Fibroblast of skin of back (primary cell): ENCODE data around the gene MRM3. TPM values are rescaled to one million over a fixed set of nuclear protein-coding genes. Genes with fewer than 3 reads are reported as not detected.
"Not testable (repeated sequence)": the region's sequence is repeated elsewhere in the genome, so short reads cannot be mapped to it uniquely, and the experiment has no call there.

Experiments used
- DNase-seq: peaks from one replicate; pipeline ENCODE4 v3.0.0-alpha.2; 2013
- polyA plus RNA-seq, 2 experiments: library from polyadenylated mRNA; unstranded; fragments of 120-200 nt; gene quantifications; one replicate each; pipeline ENCODE4 v1.2.1, GENCODE V29; 2013; ENCODE audit not compliant: insufficient read length in 2 of 2

The MRM3 gene
- 11.9 TPM for polyA plus RNA-seq (2013, experiment 1 of 2; ENCODE audit: insufficient read length)
- 6.8 TPM for polyA plus RNA-seq (2013, experiment 2 of 2; ENCODE audit: insufficient read length)

GRCh38 chr17:781805-782731, at the start of gene MRM3, which contains the start of gene GLOD4:
Gene MRM3 (plus strand): TSS chr17:782353. CDS start chr17:782379, 26 bp downstream.
Gene GLOD4 (minus strand): TSS chr17:782280. CDS start chr17:782255, 25 bp downstream.
- DNase-seq = peak; percentile 86

GRCh38 chr17:732902-733720, 49.0 kb upstream of the MRM3 start:
- peak; percentile 53 for DNase-seq

GRCh38 chr17:733743-734142, 48.4 kb upstream of the MRM3 start:
- no peak for DNase-seq

DNA sequence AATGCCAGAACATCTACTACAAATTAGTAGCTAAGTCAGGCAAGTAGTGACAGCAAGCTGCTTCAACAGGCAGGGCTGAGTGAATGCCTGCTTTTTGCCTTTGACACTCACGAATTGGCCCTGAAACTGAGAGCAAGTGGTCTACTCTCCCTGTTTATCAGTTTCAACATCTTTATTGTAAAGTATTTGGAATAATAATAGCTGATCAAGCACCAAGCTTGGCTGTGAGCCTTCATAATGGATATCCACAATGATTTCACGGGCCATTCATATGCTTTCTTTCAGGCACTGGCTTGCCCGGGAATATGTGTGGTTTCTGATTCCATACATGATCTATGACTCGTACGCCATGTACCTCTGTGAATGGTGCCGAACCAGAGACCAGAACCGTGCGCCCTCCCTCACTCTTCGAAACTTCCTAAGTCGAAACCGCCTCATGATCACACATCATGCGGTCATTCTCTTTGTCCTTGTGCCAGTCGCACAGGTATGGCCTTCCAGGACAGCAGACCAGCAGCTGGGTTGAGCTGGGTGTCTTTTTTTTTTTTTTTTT, 44.5 kb upstream of the MRM3 start:
- DNase-seq = no peak

- DNase-seq = no peak
Measured at GRCh38 chr17:740240-741017, 41.7 kb upstream of the MRM3 start.

GRCh38 chr17:742147-742793, 39.9 kb upstream of the MRM3 start:
- DNase-seq = no peak

DNA sequence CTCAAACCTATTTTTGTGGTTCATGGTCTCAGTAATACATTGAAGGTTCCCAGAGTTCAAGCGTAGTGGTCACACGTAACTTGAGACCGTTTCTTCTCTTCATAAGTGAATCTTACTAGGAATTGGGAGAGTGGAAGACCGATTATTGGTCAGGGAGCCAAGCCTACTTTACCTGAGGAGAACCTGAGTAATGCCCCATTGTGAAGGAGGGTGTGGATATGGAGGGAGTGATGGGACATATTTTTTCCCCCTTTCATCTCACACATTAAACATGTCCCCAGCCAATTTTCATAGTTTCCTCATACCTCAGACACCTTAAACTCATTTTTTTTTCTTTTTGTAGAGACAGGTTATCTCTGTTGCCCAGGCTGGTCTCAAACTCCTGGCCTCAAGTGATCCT, 39.0 kb upstream of the MRM3 start:
- DNase-seq = no peak

DNA sequence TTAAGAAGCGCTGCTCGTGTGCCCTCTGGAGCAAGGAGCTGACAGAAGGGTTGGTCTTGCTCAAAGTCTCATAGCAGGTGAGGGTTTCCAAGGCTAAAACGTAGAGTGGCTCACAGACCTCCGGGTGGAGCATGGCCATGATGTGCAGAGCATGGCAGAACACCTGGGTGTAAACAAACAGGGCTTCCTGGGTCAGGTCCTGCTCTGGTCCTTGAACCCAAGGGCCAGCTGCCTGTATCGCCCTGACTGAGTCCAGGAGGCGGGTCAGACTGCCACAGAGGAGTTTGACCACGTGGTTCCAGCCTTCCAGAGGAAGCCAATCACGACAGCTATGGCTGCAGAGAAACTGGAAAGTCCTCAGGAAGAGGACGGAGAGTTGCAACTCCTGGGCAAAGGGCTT, 37.2 kb upstream of the MRM3 start:
- no peak for DNase-seq

GRCh38 chr17:745406-745805, 36.7 kb upstream of the MRM3 start:
- no peak for DNase-seq

GRCh38 chr17:746181-746580, 36.0 kb upstream of the MRM3 start:
- no peak for DNase-seq

GRCh38 chr17:746783-747629, 35.1 kb upstream of the MRM3 start:
- DNase-seq = no peak

DNA sequence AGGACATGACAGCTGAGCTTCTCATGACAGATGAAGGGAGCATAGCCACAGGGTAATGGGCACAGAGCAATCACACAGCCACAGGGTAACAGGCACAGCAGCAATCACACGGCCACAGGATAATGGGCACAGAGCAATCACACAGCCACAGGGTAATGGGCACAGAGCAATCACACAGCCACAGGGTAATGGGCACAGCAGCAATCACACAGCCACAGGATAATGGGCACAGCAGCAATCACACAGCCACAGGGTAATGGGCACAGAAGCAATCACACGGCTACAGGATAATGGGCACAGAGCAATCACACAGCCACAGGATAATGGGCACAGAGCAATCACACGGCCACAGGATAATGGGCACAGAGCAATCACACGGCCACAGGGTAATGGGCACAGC, 33.5 kb upstream of the MRM3 start:
- not testable (repeated sequence) for DNase-seq

DNA sequence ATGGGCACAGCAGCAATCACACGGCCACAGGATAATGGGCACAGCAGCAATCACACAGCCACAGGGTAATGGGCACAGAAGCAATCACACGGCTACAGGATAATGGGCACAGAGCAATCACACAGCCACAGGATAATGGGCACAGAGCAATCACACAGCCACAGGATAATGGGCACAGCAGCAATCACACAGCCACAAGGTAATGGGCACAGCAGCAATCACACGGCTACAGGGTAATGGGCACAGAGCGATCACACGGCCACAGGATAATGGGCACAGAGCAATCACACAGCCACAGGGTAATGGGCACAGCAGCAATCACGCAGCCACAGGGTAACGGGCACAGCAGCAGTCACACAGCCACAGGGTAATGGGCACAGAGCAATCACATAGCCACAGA, 32.8 kb upstream of the MRM3 start:
- not testable (repeated sequence) for DNase-seq

- DNase-seq = peak; percentile 9
Measured at GRCh38 chr17:750431-751037, 31.6 kb upstream of the MRM3 start.

- peak; percentile 36 for DNase-seq
Measured at GRCh38 chr17:751269-752001, 30.7 kb upstream of the MRM3 start.

DNA sequence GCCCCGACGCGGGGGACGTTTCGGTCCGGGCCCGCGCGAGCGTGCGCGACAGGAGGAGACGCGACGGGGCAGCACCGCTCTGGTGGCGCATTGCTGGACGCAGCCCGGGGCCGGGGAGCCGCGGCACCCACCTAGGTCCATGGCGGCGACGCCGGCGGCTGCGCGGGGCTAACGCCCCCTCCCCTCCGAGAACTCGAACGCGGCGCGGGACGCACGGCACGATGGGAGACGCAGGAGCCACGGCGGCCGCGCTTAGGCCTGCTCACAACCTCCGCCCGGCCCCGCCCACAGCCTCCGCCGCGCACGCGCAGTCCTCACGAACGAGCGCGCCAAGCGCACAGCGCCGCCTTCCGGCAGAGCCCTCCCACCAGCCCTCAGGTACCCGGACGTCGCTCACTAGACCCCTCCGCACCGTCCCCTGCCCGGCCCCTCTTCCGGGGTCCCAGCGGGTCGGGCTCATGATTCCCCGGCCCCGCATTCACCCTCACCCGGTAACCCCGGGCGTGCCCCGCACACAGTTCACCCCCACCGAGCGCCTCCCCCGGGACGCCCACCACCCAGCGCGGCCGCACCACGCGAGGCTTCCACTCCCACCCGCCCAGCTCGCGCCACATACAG, 30.0 kb upstream of the MRM3 start, which contains the start of gene GEMIN4:
Gene GEMIN4, minus strand, starts transcription at position 263 of the 618 bp plus-strand sequence. Its CDS starts 122 bp downstream, at position 141.
- peak; percentile 83 for DNase-seq

DNA sequence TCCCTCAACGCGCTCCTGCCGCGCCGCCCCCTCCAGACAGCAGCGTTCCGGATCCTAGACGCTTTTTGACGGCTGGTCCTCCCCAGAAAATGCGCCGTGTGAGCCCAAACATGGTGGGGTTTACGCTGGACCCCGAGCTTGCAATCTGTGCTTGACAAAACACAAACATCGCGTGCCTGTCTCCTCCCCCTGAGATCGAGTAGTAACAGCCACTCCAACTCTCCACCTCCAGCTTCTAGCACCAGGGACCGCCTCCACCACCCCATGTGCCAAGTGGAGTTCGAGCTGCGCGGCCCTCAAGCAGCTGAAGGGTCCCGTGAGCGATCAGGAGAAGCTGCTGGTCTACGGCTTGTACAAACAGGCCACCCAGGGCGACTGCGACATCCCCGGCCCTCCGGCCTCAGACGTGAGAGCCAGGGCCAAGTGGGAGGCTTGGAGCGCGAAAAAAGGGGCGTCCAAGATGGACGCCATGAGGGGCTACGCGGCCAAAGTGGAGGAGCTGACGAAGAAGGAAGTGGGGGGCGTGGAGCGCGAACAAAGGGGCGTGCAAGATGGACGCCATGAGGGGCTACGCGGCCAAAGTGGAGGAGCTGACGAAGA, 29.4 kb upstream of the MRM3 start:
- peak; percentile 61 for DNase-seq

DNA sequence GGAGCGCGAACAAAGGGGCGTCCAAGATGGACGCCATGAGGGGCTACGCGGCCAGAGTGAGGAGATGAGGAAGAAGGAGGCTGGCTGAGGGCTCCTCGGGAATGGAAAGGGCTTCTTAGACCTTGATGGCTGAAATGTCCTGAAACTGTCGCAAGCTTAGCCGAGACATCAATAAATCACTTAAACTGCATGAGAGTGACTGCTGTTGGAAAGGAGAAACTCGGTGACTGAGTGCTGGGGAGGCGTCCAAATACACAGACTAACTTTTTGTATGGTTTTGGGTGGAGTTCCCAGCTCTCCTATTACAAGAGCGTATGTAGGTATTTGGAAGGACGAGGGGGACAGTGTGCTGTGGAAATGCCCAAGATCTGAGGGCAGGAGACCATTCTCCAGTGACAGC, 28.7 kb upstream of the MRM3 start:
- no peak for DNase-seq
